GM19328 (cell line): ENCODE results near the gene RPS8.
"Not testable (repeated sequence)": the region's sequence is repeated elsewhere in the genome, so short reads cannot be mapped to it uniquely, and the experiment has no call there.

Source experiments
- ATAC-seq: cut with Tn5 transposase; IDR thresholded peaks from one replicate; pipeline ENCODE4 v1.9.1; 2021; ENCODE audit warnings: mild to moderate bottlenecking, moderate library complexity; ENCODE audit not compliant: unreplicated experiment

RPS8 gene

DNA sequence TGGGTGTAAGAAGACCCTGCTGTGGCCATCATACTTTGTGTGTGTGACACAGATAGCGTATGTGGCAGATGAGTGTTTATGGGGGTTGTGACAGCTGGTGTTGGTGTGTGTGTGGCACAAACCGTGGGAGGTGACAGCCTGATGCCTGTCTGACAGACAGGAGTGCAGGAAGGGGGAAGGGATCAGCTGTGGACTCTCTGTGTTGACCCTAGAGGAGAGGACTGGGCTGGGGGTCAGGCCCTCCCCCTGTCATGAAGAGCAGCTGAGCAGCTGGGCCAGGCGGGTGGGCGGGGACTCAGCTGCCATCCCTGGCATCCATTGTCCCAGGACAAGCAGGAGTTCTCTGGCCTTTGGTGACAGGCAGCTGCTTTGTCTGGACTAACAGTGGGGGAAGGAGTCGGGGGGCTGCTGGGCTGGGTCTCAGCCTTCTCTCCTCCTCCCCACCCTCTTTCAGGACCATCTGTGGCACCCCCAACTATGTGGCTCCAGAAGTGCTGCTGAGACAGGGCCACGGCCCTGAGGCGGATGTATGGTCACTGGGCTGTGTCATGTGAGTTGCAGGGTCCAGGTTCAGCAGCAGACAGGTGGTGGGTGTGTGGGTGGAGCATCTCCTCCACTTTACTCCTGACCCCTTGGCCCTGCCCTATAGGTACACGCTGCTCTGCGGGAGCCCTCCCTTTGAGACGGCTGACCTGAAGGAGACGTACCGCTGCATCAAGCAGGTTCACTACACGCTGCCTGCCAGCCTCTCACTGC is 27.1 kb downstream of the RPS8 start:
- no peak for ATAC-seq

- ATAC-seq, result no peak
These were observed 27.6 kb downstream of the RPS8 start for GRCh38 chr1:44803062-44803311.

- ATAC-seq, result no peak
These were observed 28.2 kb downstream of the RPS8 start for GRCh38 chr1:44803312-44804095.

GRCh38 chr1:44805311-44806024 is 30.1 kb downstream of the RPS8 start:
- ATAC-seq, result no peak

- no peak for ATAC-seq
These were observed 30.8 kb downstream of the RPS8 start for GRCh38 chr1:44806025-44806703.

DNA sequence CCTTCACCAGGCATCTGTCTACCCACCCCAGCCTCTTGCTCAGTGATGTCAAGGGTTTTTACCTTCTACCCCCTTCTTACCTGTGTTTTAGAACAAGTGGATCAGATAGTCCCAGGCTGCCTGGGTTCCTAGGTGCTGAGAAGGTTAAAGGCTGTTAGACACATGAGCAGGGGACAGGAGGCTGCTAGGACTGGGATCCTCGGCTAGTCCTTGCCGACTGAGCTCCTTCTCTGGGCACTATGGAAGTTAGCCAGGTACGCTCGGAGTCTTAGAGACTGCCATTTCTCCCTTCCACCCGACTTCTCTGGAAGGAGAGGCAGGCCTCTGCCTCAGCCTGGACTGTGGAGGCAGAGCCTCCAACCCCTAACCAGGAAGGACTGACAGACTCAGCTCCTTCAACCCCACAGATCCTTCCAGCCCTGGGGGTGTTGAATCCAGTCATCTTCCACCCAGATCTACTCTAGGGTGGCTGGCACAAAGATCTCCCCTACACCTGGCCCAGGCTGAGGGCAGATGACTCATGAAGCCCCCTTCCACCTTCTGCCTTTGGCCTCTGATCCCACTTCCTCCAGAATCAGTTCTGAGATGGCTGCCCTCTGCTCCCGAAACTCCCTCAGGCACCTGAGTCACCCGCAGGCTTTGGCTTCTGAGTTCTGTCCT is 31.5 kb downstream of the RPS8 start, which contains the start of gene DYNLT4:
DYNLT4 (minus strand) TSS at position 648 of the 660 bp plus-strand sequence. CDS start 683 bp downstream, outside the sequence.
- no peak for ATAC-seq

DNA sequence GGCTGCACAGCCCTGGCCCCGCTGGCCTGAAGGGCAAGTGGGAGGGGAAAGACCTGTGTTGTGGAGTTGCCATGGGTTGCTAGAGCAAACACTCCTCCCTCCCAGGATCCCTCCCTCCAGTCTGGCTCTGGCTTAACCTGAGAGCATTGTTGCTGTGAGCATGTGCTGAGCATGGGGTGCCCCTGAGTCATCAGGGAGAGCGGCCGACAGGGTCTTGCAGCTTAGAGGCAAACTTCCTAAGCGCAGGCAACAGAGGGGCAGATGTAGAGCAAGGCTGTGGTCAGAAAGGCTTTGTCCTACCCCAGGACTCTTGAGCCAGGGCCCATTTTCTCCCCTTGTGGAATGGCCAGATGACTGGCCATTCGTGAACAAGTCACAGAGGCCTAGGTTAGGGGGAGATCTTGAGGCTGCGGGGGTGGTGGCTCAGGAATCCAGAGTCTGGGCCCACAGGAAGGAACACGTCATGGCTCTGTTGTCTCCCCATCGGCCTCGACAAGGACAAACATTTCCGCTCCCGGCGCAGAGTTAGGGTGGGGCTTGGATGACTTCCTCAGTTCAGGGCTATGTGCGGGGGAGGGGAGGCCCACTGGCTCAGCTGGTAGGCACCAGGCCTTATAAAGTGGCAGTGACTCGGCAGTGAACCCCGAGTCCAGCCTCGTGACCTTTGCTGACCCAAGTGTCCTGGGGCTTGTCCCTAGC is 32.2 kb downstream of the RPS8 start:
- ATAC-seq, result no peak

DNA sequence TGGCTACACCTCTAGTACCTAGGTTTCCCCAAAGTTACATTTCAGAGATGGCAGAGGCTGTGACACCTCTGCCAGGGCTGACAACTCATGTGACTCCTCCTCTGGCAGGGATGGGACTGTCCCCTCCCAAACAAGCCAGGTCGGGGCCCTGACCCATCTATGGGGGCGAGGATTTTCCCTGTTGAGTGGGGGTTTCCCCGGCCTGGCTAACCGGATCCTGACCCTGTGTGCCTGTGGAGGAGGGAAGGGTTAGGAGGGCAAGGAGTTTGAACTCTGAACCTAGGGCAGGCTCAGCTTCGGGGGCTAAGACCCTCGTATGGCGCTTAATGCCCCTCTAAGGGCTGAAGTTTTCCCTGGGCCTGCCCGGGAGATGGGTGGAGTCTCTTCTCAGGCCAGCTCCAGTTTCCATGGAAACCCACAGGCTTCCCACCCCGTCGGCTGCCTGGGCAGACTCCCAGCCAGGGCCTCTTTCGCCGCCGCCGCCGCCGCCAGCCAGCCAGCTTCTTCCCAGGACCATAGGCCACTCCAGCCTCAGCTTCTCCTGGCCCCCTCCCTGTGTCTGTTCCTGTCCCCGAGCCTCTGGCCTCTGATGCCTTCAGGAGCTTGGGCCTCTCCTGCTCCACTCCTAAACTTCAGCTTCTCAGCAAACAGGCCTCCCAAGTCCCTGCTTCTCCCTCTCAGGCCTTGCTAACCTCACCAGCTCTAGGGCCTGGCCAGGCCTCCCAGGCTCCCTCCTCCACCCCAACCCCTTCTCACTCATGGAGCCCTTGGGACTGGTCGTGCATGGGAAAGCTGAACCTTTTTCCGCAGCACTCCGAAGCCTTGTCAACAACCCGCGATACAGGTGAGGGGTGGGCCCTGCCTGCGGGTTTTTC is 33.0 kb downstream of the RPS8 start, which contains the start of gene BTBD19:
BTBD19 (plus strand) TSS at position 461 of the 875 bp plus-strand sequence; CDS start at position 759, 298 bp downstream.
- ATAC-seq, result no peak

DNA sequence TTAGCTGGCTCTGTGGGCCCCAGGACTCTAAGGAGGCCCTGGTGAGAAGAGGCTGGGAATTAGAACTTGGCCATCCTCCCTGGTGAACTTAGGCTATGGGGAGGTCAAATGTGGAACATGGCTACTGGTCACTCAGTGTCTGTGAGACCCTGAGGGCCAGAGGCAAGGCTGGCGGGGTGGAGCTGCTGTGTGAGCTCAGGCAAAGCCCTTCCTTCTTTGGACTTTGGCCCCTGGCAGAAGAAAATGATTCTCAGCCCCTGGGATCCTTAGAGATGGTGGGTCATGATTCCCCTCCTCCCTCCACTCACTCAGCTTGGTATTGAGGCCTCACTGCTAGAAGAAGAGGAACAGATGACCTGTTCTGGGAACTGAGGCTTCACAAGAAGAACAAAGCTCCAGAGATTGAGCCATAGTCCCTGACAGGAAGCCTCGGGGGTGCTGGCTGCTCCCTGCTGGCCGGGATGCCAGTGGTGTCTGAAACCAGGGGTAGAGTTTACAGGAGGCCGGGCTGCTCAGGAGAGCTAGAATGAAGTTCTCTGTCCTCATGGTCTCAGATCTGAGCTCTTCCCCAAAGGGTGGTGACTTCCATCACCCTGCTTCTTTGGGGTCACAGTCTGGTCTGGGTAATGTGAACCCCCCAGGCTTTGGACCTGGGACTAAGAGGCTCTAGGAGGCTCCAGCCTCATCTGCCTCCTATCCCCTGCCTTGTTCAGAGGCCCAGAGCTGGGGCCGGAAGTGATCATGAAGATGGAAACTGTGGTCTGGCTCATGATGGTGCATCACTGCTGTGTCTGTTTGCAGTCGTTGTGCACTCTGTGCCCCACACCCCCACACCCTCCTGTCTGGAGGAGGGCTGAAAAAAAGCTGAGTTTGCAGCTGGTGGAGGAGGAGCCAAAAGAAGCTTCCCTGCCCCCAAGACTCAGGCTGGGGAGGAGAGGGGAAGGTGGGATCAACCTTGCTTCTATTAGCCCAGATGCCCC is 33.9 kb downstream of the RPS8 start:
- ATAC-seq, result peak; percentile 51

GRCh38 chr1:44810101-44810761 is 34.9 kb downstream of the RPS8 start:
- ATAC-seq, result no peak

DNA sequence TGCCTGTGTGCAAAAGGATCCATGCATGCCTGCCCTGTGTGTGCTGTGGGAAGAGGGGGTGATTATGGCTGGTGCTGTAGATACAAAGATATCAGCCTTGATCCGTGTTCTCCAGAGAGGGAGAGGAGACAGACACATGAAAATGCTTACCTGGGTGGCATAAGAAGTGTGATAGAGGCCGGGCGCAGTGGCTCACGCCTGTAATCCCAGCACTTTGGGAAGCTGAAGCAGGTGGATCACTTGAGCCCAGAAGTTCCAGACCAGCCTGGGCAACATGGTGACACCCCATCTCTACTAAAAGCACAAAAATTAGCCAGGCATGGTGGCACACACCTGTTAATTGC is 35.4 kb downstream of the RPS8 start:
- not testable (repeated sequence) for ATAC-seq

DNA sequence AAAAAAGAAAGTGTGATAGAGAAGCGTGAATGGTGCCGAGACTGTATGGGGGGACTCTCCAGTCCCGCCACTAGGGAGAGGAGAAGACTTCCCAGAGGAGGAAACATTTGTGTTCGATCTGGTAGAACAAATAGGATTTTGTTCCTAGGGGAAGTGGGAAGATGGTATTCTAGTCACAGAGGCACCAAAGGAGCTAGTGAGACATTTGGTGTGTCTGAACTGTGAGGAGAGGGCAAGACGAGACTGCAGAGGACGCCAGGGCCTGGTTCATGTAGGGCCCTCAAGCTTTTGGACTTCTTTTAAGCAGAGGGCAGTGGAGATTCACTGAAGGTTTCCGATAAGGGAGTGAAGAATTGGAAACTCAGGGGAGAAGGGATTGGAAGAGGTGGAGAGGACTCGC is 35.9 kb downstream of the RPS8 start:
- ATAC-seq, result no peak

GRCh38 chr1:44812822-44813543 is 37.6 kb downstream of the RPS8 start:
- no peak for ATAC-seq

DNA sequence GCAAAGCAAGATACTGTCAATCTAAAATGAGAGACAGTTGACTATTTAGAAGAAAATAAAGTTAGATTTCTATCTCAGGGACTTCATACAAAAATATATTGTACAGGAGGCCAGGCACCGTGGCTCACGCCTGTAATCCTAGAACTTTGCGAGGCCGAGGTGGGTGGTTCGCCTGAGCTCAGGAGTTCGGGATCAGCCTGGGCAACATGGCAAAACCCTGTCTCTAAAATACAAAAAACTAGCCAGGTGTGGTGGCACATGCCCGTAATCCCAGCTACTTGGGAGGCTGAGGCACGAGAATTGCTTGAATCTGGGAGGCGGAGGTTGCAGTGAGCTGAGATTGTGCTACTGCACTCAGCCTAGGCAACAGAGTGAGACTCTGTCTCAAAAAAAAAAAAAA is 40.6 kb downstream of the RPS8 start:
- not testable (repeated sequence) for ATAC-seq

GRCh38 chr1:44817307-44817706 is 42.0 kb downstream of the RPS8 start:
- ATAC-seq, result no peak

DNA sequence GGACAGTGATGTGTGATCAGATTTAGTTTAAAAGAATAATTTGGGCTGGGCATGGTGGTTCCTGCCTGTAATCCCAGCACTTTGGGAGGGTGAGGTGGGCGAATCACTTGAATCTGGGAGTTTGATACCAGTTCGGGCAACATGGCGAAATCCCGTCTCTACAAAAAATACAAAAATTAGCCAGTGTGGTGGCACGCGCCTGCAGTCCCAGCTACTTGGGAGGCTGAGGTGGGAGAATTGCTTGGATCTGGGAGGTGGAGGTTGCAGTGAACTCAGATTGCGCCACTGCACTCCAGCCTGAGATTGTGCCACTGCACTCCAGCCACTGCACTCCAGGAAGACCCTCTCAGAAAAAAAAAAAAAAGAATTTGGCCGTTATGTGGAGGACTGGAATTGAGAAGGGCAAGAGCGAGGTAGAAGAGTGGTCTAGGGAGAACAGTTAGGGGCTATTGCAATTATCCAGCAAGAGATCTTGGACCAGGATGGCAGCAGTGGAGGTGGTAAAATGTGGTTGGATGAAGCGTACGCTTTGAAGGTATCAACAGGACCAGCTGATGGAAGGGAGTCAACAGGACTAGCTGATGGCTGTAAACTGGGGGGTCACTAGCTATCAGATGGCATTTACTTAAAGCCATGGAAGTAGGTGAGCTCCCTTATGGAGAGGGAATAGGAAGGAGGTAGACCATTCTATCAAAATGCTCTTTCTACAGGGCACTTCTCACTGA is 42.6 kb downstream of the RPS8 start:
- ATAC-seq, result no peak
